Measurements from ENCODE around the gene CD274. TPM values are rescaled to one million over a fixed set of nuclear protein-coding genes. Genes with fewer than 3 reads are reported as not detected.

CD274 gene
- total RNA-seq, 4 donors from 2014 or later, result 0.80 to 2.9 (median 1.2) TPM; not detected in 1

GRCh38 chr9:5418481-5418880 is 31.9 kb upstream of the CD274 start:
- intact Hi-C loops (cut with DNase I; ENCODE audit: low total_unique reads) (no loop called here), in situ Hi-C loops (cut with MboI; ENCODE audit: low pct_ligation_motif_present in 1 of 4, low pct_unique_long_range_greater_than_20kb in 1 of 4, low sequenced_read_pairs in 3 of 4) (loop anchor here in 1 of 4 donors (25.0 kb wide), 1 partner anchor 231 kb away; the partner anchor contains the start of gene INSL6)
- no peaks in the 10 kb centered on the region for H3K27me3 ChIP-seq
- H3K4me3 ChIP-seq, result no peak overlapping the region
- DNase-seq, result no peak
- TF ChIP-seq CTCF (IDR thresholded peaks at IDR 0.05) (no peak), POLR2AphosphoS5 (IDR thresholded peaks at IDR 0.05) (no peak), POLR2A (IDR thresholded peaks at IDR 0.05) (no peak), EP300 (IDR thresholded peaks at IDR 0.05; ENCODE audit: low read depth) (no peak)
- H3K27ac ChIP-seq, result no peak overlapping the region
- H3K4me1 ChIP-seq, result no peaks in the 10 kb centered on the region
- no peaks in the 10 kb centered on the region for H3K9me3 ChIP-seq
- 93% methylated on average over 20 of the region's 20 CpGs; no CpG with 5 or more reads in 1 of the 2 donors for WGBS, 2 donors (ENCODE audit: low coverage in 1 of 2)
- H3K36me3 ChIP-seq, result no peaks in the 10 kb centered on the region

- intact Hi-C loops (cut with DNase I; ENCODE audit: low total_unique reads), result no loop called here
- no peak for TF ChIP-seq CTCF (IDR thresholded peaks at IDR 0.05)
- TF ChIP-seq POLR2A (IDR thresholded peaks at IDR 0.05), result no peak
- TF ChIP-seq POLR2AphosphoS5 (IDR thresholded peaks at IDR 0.05), result no peak
- TF ChIP-seq EP300 (IDR thresholded peaks at IDR 0.05; ENCODE audit: low read depth), result no peak
Observed at GRCh38 chr9:5419987-5420386, 30.4 kb upstream of the CD274 start.

GRCh38 chr9:5421163-5421562 is 29.2 kb upstream of the CD274 start:
- in situ Hi-C loops (cut with MboI; ENCODE audit: low pct_ligation_motif_present in 1 of 4, low pct_unique_long_range_greater_than_20kb in 1 of 4, low sequenced_read_pairs in 3 of 4), result loop anchor here in 2 of 4 donors (10.0 to 25.0 kb wide), 2 partner anchors 234 to 236 kb away; partner anchors contain the start of gene INSL6 (in 2 of the 2)
- no peaks in the 10 kb centered on the region for H3K36me3 ChIP-seq
- intact Hi-C loops (cut with DNase I; ENCODE audit: low total_unique reads), result no loop called here
- no peaks in the 10 kb centered on the region for H3K9me3 ChIP-seq
- TF ChIP-seq CTCF (IDR thresholded peaks at IDR 0.05), result no peak
- no peak for TF ChIP-seq POLR2AphosphoS5 (IDR thresholded peaks at IDR 0.05)
- TF ChIP-seq POLR2A (IDR thresholded peaks at IDR 0.05), result no peak
- TF ChIP-seq EP300 (IDR thresholded peaks at IDR 0.05; ENCODE audit: low read depth), result no peak
- 40 to 83% methylated on average over 1 to 2 of the region's 2 CpGs for WGBS, 2 donors (ENCODE audit: low coverage in 1 of 2)
- no peak overlapping the region for H3K27ac ChIP-seq
- no peak for DNase-seq
- H3K4me1 ChIP-seq, result no peaks in the 10 kb centered on the region
- no peaks in the 10 kb centered on the region for H3K27me3 ChIP-seq
- H3K4me3 ChIP-seq, result no peak overlapping the region

More at GRCh38 chr9:5419987-5420386, 30.4 kb upstream of the CD274 start:
- Histone ChIP-seq H3K9me3 (no peaks in the 10 kb centered on the region), H3K27ac (no peak overlapping the region), H3K27me3 (no peaks in the 10 kb centered on the region), H3K4me3 (no peak overlapping the region), H3K36me3 (no peaks in the 10 kb centered on the region), H3K4me1 (no peaks in the 10 kb centered on the region)
- in situ Hi-C loops (cut with MboI; ENCODE audit: low pct_ligation_motif_present in 1 of 4, low pct_unique_long_range_greater_than_20kb in 1 of 4, low sequenced_read_pairs in 3 of 4), result loop anchor here in 2 of 4 donors (10.0 to 25.0 kb wide), 2 partner anchors 233 to 235 kb away; partner anchors contain the start of gene INSL6 (in 2 of the 2)
- no peak for DNase-seq

- Histone ChIP-seq H3K4me3 (no peak overlapping the region), H3K36me3 (no peaks in the 10 kb centered on the region), H3K4me1 (no peaks in the 10 kb centered on the region), H3K27me3 (no peaks in the 10 kb centered on the region), H3K9me3 (no peaks in the 10 kb centered on the region), H3K27ac (no peak overlapping the region)
- intact Hi-C loops (cut with DNase I; ENCODE audit: low total_unique reads) (no loop called here), in situ Hi-C loops (cut with MboI; ENCODE audit: low pct_ligation_motif_present in 1 of 4, low pct_unique_long_range_greater_than_20kb in 1 of 4, low sequenced_read_pairs in 3 of 4) (loop anchor here in 2 of 4 donors (10.0 to 25.0 kb wide), 2 partner anchors 235 to 237 kb away; partner anchors contain the start of gene INSL6 (in 2 of the 2))
- 77 to 88% methylated on average over 1 of the region's 1 CpG for WGBS, 2 donors (ENCODE audit: low coverage in 1 of 2)
- no peak for TF ChIP-seq EP300 (IDR thresholded peaks at IDR 0.05; ENCODE audit: low read depth)
- TF ChIP-seq POLR2AphosphoS5 (IDR thresholded peaks at IDR 0.05), result no peak
- TF ChIP-seq CTCF (IDR thresholded peaks at IDR 0.05), result no peak
- no peak for TF ChIP-seq POLR2A (IDR thresholded peaks at IDR 0.05)
- DNase-seq, result no peak
Observed at GRCh38 chr9:5422276-5422675, 28.1 kb upstream of the CD274 start.

All from transverse colon (tissue), 4 donors.